ENCODE results near the gene MICAL3.
A peak's percentile ranks its signal among the peaks of the same experiment; 100 is the strongest.

Gene MICAL3

DNA sequence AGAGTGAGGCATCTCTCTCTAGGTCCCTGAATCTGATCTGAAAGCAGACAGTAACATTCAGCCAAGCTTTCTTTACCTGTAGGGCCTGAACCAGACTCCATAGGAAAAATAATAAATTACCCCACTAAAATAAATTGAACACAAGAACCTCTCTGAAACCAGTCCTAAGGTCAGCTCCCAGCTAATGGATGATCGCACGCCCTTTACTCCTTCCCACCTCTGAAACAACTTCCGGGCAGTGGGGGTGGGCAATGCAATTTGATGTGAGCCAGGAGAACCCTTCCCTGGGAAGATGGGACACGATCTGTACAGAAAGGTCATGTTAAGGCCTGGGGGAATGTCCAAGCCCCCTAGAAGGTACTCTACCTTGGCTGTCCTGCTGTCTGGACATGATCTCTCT lies 71.2 kb downstream of the MICAL3 start:
- Histone ChIP-seq H3K4me3 (ENCODE audit: low read depth in 1 of 5, low read length in 5 of 5) (no peak overlapping the region), H3K4me1 (ENCODE audit: control insufficient read depth in 5 of 5, insufficient read depth in 5 of 5, low read length in 5 of 5) (peaks cover 0 to 23% (median 22%) of the 10 kb centered on the region in 5 donors), H3K36me3 (ENCODE audit: control insufficient read depth in 5 of 5, insufficient read depth in 5 of 5, low read length in 5 of 5) (peaks cover 0 to 5% (median 0%) of the 10 kb centered on the region in 5 donors), H3K27me3 (ENCODE audit: control insufficient read depth in 5 of 5, insufficient read depth in 4 of 5, low read length in 5 of 5) (no peaks in the 10 kb centered on the region), H3K9me3 (ENCODE audit: control insufficient read depth in 5 of 5, low read length in 5 of 5) (no peaks in the 10 kb centered on the region), H3K9ac (ENCODE audit: low read length in 5 of 5) (no peak overlapping the region), H3K27ac (ENCODE audit: low read depth, low read length) (no peak overlapping the region)

DNA sequence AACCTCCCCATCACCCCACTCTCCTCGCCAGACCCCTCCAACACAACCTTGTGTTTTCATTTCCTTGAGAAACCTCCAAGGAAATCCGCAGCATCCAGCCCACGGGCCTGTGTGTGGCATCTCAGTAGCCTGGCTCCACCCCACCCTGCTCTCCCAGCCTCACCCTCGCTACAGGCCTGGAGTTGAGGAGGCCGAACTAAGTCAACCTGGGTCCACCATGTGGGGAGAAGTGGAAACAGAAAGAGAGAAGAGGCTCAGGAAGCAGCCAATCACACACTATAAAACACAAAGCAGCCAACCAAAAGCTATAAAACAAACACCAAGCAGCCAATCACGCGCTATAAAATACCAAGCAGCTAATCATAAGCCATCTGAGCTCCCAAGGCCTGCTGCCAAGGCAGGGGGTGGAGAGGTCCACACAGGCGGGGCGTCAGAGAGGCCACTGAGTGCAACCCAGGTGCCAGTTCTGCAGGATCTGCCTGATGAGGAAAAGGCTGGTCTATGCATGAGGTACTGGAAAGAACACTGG lies 72.0 kb downstream of the MICAL3 start:
- H3K36me3 ChIP-seq (ENCODE audit: control insufficient read depth in 5 of 5, insufficient read depth in 5 of 5, low read length in 5 of 5), result peaks cover 0 to 5% (median 0%) of the 10 kb centered on the region in 5 donors
- no peaks in the 10 kb centered on the region for H3K27me3 ChIP-seq (ENCODE audit: control insufficient read depth in 5 of 5, insufficient read depth in 4 of 5, low read length in 5 of 5)
- no peaks in the 10 kb centered on the region for H3K9me3 ChIP-seq (ENCODE audit: control insufficient read depth in 5 of 5, low read length in 5 of 5)
- H3K4me1 ChIP-seq (ENCODE audit: control insufficient read depth in 5 of 5, insufficient read depth in 5 of 5, low read length in 5 of 5), result peaks cover 0 to 23% (median 20%) of the 10 kb centered on the region in 5 donors
- H3K4me3 ChIP-seq (ENCODE audit: low read depth in 1 of 5, low read length in 5 of 5), result no peak overlapping the region
- H3K27ac ChIP-seq (ENCODE audit: low read depth, low read length), result no peak overlapping the region
- H3K9ac ChIP-seq (ENCODE audit: low read length in 5 of 5), result no peak overlapping the region

DNA sequence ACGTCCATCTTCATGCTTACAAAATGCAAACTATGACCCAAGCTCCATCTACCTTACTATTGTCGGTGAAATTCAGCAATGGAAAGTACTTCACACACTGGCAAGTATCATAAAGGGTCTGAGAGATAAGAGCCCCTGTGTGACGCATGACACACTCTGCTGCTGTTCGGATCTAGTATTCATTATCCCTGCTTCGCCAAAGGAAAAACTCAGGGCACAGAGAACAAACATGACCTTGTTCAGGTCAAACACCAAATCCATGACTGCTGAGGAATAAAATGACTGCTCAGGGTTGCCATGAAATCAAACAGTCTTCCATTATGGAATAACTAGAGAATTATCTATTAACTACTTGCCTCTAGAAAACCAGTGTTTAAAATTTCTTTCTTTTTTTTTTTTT lies 73.0 kb downstream of the MICAL3 start:
- H3K9me3 ChIP-seq (ENCODE audit: control insufficient read depth in 5 of 5, low read length in 5 of 5), result no peaks in the 10 kb centered on the region
- H3K27ac ChIP-seq (ENCODE audit: low read depth, low read length), result peak overlapping the region; percentile 72
- H3K4me3 ChIP-seq (ENCODE audit: low read depth in 1 of 5, low read length in 5 of 5), result no peak overlapping the region
- H3K27me3 ChIP-seq (ENCODE audit: control insufficient read depth in 5 of 5, insufficient read depth in 4 of 5, low read length in 5 of 5), result no peaks in the 10 kb centered on the region
- H3K9ac ChIP-seq (ENCODE audit: low read length in 5 of 5), result peak overlapping the region in 1 of 5 donors; percentile 6
- H3K36me3 ChIP-seq (ENCODE audit: control insufficient read depth in 5 of 5, insufficient read depth in 5 of 5, low read length in 5 of 5), result no peaks in the 10 kb centered on the region
- peaks cover 4 to 33% (median 30%) of the 10 kb centered on the region in 5 donors for H3K4me1 ChIP-seq (ENCODE audit: control insufficient read depth in 5 of 5, insufficient read depth in 5 of 5, low read length in 5 of 5)

DNA sequence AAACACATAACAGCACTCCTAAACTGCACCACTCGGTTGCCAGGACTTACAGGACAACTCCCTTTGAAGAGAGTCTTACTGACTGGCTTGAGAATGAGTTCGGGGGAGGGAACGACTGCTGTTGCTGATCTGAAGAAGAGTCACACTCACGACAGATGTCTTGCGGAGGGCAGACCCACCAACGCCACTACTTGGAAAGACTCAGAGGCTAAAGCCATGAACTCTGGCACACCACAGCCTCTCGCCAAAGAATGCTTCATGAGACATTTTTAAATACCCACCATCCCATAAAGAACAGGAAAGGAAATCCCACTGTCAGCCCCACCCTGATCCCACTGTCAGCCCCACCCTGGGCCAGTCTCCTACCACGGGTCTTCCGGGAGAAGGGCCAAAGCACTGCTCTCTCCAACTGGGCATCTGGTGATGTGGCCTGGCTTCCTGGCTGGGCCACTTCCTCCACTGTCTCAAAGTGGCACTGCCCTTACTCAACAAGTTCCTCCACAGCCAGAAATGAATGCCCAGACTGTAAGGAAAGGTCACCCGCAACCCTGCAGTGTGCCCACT lies 73.6 kb downstream of the MICAL3 start:
- no peaks in the 10 kb centered on the region for H3K27me3 ChIP-seq (ENCODE audit: control insufficient read depth in 5 of 5, insufficient read depth in 4 of 5, low read length in 5 of 5)
- peak overlapping the region; percentile 72 for H3K27ac ChIP-seq (ENCODE audit: low read depth, low read length)
- H3K9ac ChIP-seq (ENCODE audit: low read length in 5 of 5), result peak overlapping the region in 1 of 5 donors; percentile 6
- peak overlapping the region in 1 of 5 donors; percentile 2 for H3K4me3 ChIP-seq (ENCODE audit: low read depth in 1 of 5, low read length in 5 of 5)
- H3K4me1 ChIP-seq (ENCODE audit: control insufficient read depth in 5 of 5, insufficient read depth in 5 of 5, low read length in 5 of 5), result peaks cover 4 to 36% (median 31%) of the 10 kb centered on the region in 5 donors
- H3K9me3 ChIP-seq (ENCODE audit: control insufficient read depth in 5 of 5, low read length in 5 of 5), result no peaks in the 10 kb centered on the region
- H3K36me3 ChIP-seq (ENCODE audit: control insufficient read depth in 5 of 5, insufficient read depth in 5 of 5, low read length in 5 of 5), result no peaks in the 10 kb centered on the region

DNA sequence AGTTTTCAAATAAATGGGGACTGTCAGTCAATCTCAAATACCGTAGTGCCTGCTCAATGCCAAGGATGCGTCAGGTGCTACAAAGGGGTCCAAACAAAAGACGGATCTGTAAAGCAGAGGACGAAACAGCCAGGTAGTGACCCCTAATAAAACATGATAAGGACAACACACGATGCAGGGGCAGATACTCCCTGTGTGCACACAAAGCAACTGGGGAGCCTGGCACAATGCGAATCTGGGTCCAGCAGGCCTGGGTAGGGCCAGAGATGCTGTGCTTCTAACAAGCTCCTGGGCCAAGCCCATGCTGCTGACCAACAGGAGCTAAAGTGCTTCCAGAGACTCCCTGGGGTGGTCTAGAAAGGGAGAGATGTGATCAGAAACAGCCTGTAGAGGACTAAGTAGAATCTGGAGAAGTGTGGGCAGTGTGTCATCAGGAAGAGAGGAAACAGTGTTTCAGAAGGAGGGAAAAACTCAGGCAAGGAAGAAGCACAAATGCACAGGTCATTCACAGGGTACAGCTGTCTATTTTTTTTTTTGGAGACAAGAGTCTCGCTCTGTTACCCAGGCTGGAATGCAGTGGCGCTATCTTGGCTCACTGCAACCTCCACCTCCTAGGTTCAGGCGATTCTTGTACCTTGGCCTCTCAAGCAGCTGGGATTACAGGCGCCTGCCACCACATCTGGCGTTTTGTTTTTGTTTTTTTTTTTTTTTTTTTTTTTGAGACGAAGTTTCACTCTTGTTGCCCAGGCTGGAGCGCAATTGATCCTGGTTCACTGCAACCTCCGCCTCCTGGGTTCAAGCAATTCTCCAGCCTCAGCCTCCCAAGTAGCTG lies 74.5 kb downstream of the MICAL3 start:
- Histone ChIP-seq H3K9ac (ENCODE audit: low read length in 5 of 5) (no peak overlapping the region), H3K9me3 (ENCODE audit: control insufficient read depth in 5 of 5, low read length in 5 of 5) (no peaks in the 10 kb centered on the region), H3K27ac (ENCODE audit: low read depth, low read length) (peak overlapping the region; percentile 72), H3K4me3 (ENCODE audit: low read depth in 1 of 5, low read length in 5 of 5) (no peak overlapping the region), H3K36me3 (ENCODE audit: control insufficient read depth in 5 of 5, insufficient read depth in 5 of 5, low read length in 5 of 5) (no peaks in the 10 kb centered on the region), H3K4me1 (ENCODE audit: control insufficient read depth in 5 of 5, insufficient read depth in 5 of 5, low read length in 5 of 5) (peaks cover 4 to 43% (median 34%) of the 10 kb centered on the region in 5 donors), H3K27me3 (ENCODE audit: control insufficient read depth in 5 of 5, insufficient read depth in 4 of 5, low read length in 5 of 5) (no peaks in the 10 kb centered on the region)

DNA sequence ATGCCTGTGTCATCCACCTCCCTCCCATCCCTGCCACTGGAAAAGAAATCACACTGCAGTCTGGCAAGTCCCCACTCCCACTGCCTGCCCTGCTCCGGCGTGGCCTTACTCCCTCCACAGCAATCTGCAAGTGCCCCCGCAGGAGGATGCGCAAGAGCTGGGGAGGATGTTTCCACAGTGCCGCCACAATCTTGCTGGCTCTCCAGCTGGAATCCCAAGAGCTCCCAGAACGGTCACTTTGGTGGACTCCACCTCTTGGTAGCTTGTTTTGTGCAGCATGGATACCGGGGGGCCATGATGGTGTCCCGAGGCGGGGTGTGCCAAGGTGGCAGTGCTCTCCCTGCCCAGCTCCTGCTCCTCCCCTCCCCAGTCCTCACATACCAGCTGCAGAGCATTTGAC lies 76.3 kb downstream of the MICAL3 start:
- Histone ChIP-seq H3K36me3 (ENCODE audit: control insufficient read depth in 5 of 5, insufficient read depth in 5 of 5, low read length in 5 of 5) (no peaks in the 10 kb centered on the region), H3K9me3 (ENCODE audit: control insufficient read depth in 5 of 5, low read length in 5 of 5) (no peaks in the 10 kb centered on the region), H3K9ac (ENCODE audit: low read length in 5 of 5) (no peak overlapping the region), H3K27ac (ENCODE audit: low read depth, low read length) (no peak overlapping the region), H3K27me3 (ENCODE audit: control insufficient read depth in 5 of 5, insufficient read depth in 4 of 5, low read length in 5 of 5) (no peaks in the 10 kb centered on the region), H3K4me3 (ENCODE audit: low read depth in 1 of 5, low read length in 5 of 5) (no peak overlapping the region), H3K4me1 (ENCODE audit: control insufficient read depth in 5 of 5, insufficient read depth in 5 of 5, low read length in 5 of 5) (peaks cover 4 to 48% (median 41%) of the 10 kb centered on the region in 5 donors)

DNA sequence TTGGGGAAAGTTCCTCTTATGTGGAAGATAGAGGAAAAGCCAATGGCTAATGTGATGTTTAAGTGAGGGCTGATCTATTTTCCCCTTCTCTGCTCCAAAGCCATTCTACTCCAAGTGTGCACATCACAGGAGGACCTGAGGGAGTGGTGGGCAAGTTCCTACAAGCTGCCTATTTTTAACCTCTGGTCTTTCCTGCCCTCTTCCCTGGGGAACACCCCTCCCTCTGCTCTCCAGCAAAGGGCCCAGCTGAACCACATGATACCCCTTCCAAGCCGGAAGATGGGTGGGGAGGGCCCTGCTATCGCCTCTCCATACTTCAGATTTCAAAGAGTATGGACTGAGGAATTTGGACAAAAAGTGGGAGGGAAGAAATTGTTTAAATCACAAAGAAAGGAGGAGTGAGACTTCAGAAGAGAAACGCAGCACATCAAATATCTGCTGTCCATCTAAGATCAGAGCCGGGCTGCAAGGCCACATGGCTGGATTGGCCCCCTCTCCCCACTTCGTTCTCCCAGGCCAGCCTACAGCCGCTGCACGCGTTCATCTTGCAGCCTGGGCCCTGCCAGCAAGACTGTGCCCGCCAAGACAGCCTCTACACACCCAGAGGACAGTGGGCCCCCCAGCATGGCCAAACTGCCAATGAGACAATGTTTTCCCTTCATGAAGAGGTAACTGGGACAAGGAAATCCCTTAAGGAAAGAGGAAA lies 77.5 kb downstream of the MICAL3 start:
- Histone ChIP-seq H3K9me3 (ENCODE audit: control insufficient read depth in 5 of 5, low read length in 5 of 5) (no peaks in the 10 kb centered on the region), H3K4me3 (ENCODE audit: low read depth in 1 of 5, low read length in 5 of 5) (no peak overlapping the region), H3K27ac (ENCODE audit: low read depth, low read length) (no peak overlapping the region), H3K4me1 (ENCODE audit: control insufficient read depth in 5 of 5, insufficient read depth in 5 of 5, low read length in 5 of 5) (peaks cover 4 to 45% (median 41%) of the 10 kb centered on the region in 5 donors), H3K9ac (ENCODE audit: low read length in 5 of 5) (no peak overlapping the region), H3K27me3 (ENCODE audit: control insufficient read depth in 5 of 5, insufficient read depth in 4 of 5, low read length in 5 of 5) (no peaks in the 10 kb centered on the region), H3K36me3 (ENCODE audit: control insufficient read depth in 5 of 5, insufficient read depth in 5 of 5, low read length in 5 of 5) (peaks cover 0 to 2% (median 0%) of the 10 kb centered on the region in 5 donors)

DNA sequence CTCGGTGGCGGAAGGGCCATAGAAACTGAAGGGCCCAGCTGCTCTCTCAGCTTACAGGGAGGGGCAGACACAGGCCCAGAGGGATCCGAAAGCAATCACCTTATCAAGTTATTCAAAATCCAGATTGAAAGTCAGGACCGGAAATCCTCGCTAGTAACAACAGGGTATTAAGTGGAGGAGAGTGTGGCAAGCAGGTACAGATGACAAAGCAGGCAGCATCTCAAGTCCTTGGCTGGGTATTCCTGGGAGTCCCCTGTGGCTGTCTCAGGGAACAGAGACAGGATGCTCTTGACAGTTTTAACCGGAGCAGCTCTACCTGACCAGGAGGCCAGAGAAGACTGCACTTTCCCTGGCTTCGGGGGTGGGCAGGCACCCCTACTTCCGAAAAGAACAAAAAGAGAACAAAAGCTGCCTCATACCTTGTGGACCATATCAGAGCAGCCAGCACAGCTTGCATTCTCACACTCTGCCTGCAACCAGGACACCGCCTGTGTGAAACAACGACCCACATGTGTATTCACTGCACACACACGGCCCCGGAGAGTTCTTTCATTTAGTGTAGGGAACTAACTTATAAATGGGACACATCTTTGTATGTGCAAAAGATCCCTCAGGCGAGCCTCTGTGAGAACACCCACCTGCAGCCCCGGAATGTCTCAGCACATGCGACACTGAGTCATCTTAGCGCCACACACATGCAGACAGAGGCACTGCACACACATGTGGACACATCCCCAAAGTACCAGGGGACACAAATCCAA lies 78.3 kb downstream of the MICAL3 start:
- peaks cover 4 to 41% (median 37%) of the 10 kb centered on the region in 5 donors for H3K4me1 ChIP-seq (ENCODE audit: control insufficient read depth in 5 of 5, insufficient read depth in 5 of 5, low read length in 5 of 5)
- peaks cover 0 to 2% (median 0%) of the 10 kb centered on the region in 5 donors for H3K36me3 ChIP-seq (ENCODE audit: control insufficient read depth in 5 of 5, insufficient read depth in 5 of 5, low read length in 5 of 5)
- H3K27me3 ChIP-seq (ENCODE audit: control insufficient read depth in 5 of 5, insufficient read depth in 4 of 5, low read length in 5 of 5), result no peaks in the 10 kb centered on the region
- no peak overlapping the region for H3K4me3 ChIP-seq (ENCODE audit: low read depth in 1 of 5, low read length in 5 of 5)
- peak overlapping the region in 1 of 5 donors; percentile 18 for H3K9ac ChIP-seq (ENCODE audit: low read length in 5 of 5)
- H3K9me3 ChIP-seq (ENCODE audit: control insufficient read depth in 5 of 5, low read length in 5 of 5), result no peaks in the 10 kb centered on the region
- no peak overlapping the region for H3K27ac ChIP-seq (ENCODE audit: low read depth, low read length)

DNA sequence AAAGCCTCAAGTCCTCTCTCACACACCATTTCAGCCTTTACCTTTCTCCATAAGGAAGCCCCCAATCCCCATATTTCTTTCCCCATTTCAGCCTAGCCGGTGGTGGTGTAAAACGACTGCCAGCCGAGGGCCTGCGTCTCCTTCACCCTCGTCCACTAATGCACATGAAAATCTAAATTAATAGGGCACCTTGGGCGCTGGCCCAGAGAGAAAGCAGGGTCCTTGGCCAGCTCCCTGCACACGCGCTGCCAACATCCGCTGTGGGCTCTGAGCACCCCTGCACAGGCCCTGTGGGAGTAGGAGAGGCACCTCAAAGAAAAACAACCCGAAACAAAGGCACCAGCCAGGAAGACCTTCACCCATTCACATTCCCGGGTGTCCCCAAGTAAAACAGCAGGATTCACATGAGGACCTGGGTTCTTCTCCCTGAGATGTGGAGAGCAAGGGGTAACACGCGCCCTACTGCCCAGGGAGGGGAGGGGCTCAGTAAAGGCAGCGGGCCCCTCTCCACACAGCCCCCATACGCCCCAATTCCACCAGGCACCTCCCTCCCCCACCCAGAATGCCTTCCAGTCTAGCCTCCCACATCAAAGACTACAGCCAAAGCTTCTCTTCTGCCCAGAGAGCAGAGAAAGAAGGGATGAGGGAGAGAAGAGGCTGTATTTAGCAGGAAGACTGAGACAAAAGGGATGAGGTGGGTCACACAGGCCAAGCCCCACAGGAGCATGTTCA lies 79.0 kb downstream of the MICAL3 start:
- Histone ChIP-seq H3K4me3 (ENCODE audit: low read depth in 1 of 5, low read length in 5 of 5) (no peak overlapping the region), H3K4me1 (ENCODE audit: control insufficient read depth in 5 of 5, insufficient read depth in 5 of 5, low read length in 5 of 5) (peaks cover 4 to 34% (median 29%) of the 10 kb centered on the region in 5 donors), H3K36me3 (ENCODE audit: control insufficient read depth in 5 of 5, insufficient read depth in 5 of 5, low read length in 5 of 5) (peaks cover 0 to 2% (median 0%) of the 10 kb centered on the region in 5 donors), H3K9ac (ENCODE audit: low read length in 5 of 5) (peak overlapping the region in 1 of 5 donors; percentile 18), H3K27me3 (ENCODE audit: control insufficient read depth in 5 of 5, insufficient read depth in 4 of 5, low read length in 5 of 5) (no peaks in the 10 kb centered on the region), H3K27ac (ENCODE audit: low read depth, low read length) (no peak overlapping the region), H3K9me3 (ENCODE audit: control insufficient read depth in 5 of 5, low read length in 5 of 5) (no peaks in the 10 kb centered on the region)
